GM21515 (cell line): ENCODE results near the gene YAF2.
"Not testable (repeated sequence)": the region's sequence is repeated elsewhere in the genome, so short reads cannot be mapped to it uniquely, and the experiment has no call there.

Experiments
- ATAC-seq: cut with Tn5 transposase; IDR thresholded peaks from one replicate; pipeline ENCODE4 v1.9.1; 2021; ENCODE audit not compliant: unreplicated experiment

Gene YAF2

DNA sequence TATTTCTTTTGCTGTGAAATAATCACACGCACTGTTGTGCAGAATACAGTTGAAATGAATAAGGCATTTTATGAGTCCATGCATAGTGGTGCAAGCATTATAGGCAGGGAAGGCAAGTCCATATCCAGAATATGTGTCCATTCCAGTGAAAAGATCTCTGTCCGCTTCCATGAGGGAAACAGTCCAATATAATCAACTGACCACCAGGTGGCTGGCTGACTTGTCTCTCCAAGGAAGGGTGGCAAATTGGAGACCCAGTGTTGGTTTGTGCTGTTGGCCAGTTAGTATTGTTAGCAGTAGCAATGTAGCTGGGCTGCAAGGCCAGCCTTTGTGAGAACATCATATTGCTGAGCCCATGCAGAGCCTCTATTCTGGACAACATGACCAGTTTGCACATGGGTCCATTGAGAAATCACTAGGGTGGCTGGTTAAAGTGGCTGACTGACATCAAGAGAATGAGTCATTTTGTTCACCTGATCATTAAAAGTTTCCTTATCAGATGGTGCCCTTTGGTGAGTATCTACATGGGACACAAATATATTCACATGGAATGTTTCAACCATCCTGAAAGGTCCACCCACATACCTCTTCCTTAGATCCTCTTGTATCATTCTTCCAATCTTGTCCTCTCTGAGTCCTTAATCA is 17.3 kb upstream of the YAF2 start:
- no peak for ATAC-seq

DNA sequence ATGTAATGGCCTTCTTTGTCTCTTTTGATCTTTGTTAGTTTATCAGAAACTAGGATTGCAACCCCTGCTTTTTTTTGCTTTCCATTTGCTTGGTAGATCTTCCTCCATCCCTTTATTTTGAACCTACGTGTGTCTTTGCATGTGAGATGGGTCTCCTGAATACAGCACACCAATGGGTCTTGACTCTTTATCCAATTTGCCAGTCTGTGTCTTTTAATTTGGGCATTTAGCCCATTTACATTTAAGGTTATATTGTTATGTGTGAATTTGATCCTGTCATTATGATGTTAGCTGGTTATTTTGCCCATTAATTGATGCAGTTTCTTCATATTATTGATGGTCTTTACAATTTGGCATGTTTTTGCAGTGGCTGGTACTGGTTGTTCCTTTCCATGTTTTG is 14.6 kb upstream of the YAF2 start:
- not testable (repeated sequence) for ATAC-seq

DNA sequence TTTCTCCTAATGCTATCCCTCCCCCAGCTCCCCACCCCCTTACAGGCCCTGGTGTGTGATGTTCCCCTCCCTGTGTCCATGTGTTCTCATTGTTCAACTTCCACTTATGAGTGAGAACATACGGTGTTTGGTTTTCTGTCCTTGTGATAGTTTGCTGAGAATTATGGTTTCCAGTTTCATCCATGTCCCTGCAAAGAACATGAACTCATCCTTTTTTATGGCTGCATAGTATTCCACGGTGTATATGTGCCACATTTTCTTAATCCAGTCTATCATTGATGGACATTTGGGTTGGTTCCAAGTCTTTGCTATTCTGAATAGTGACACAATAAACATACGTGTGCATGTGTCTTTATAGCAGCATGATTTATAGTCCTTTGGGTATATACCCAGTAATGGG is 11.0 kb upstream of the YAF2 start:
- not testable (repeated sequence) for ATAC-seq

DNA sequence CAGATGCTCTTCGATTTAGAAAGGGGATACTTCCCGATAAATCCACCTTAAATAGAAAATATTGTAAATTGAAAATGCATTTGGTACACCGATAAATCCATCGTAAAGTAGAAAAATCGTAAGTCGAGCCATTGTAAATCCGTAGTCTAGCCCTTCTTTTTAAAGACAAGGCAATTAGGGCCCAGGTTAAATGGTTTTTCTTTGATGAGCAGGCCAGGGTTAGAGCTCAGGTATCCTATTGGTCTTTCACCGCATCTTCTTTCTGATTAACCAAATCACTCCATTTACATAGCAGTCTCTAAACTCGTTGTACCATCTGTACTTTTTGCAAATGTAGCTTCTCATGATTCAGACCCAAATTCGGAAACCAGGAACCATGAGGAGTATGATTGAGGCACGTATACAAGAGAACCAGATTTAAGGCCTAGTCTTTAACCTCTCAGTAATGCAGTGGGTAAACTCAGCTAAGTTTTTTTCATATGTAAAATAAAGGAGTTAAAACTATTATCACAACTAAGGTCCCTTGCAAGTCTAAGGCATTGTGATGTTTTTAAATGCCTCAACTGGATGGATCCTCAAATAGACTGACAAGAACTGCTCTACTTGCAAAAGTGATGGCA is 2.2 kb upstream of the YAF2 start:
- no peak for ATAC-seq

DNA sequence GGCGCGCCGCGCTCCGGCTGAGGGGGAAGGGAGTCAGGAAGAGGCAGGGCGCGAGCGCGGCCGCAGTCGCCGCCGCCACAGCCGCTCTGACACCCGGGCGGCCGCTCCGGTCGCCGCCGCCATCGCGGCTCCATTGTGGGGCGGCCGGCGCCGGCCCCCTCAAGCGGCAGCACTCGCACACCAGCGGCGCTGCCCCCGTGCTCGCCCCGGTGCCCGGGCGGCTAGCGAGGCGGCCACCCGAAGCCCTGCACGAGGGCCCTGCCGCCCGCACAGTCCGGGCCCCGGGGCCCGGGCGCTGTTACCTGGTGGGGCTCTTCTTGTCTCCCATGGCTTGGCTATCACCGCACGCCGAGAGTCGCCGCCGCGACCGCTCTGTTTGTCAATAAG is 202 bp downstream of the YAF2 start:
- ATAC-seq, result peak; percentile 34

DNA sequence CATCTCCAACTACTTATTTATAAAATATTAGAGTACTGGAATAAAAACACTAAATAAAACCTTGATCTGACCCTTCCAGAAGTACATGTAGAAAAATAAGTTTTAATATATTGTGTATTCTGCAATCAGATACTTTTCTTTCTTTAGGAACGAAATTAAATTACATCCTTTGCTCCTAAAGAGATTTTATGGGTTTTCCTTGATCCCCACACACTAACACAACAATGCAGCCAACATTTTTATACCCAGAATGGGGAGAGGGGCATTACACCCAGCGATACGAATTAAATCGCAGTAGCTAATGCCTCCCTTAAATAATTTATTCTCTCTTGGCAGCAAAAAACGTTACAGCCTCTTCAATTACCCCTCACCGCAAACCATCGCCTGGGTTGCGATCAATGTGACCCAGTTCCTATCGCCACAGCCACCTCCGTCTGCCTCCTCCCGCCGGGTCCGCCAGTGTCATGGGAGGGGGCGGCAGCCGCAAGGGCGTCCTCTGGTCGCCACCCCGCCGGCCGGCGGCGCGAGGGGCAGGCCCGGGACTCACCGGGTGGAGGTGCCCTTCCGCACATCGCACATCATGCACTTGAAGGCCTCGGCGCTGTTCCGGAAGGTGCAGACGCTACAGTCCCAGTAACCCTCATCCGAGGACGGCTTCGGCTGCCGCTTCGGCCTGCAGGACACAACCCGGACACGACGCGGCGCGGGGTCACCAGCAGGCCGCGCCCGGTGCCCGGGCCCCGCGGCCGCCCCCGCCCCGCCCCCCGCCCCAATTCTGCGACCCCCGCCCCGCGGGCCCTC is 796 bp downstream of the YAF2 start:
- peak; percentile 81 for ATAC-seq

DNA sequence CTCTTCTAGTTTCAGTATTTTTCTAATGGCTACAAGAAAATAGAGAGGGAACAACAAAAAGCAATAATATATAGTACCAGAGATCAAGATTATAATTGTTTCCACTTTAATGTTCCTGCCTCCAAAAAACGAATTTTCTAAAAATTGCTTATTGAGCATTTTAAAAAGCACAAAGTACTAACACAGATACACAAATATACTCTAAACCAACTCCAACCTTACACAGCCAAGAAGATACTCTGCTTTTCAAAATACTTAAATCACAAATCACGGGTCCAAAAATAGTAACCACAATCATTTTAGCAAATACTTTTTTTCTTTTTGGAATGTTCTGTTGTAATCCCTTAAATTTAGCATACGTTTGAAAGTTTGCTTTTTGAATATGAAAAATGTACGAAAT is 2.0 kb downstream of the YAF2 start:
- no peak for ATAC-seq

DNA sequence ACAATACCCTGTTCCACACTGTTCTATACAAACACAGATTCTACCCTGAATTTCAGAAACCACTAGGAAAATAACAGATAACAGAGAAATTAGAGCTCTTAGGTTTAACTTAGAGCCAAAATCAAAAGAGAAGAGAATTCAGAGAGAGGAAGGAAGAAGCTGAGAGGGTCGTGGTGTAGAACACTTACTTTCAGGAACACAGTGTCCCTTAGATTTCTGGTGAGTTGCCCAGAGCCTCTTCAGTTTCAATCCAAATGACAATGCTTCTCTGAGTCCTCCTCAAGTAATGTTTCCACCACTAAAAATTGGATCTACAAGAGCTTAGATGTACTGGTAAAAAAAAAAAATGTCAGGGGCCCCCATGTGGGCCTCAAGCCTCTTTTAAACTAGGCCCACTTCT is 2.6 kb downstream of the YAF2 start:
- no peak for ATAC-seq

DNA sequence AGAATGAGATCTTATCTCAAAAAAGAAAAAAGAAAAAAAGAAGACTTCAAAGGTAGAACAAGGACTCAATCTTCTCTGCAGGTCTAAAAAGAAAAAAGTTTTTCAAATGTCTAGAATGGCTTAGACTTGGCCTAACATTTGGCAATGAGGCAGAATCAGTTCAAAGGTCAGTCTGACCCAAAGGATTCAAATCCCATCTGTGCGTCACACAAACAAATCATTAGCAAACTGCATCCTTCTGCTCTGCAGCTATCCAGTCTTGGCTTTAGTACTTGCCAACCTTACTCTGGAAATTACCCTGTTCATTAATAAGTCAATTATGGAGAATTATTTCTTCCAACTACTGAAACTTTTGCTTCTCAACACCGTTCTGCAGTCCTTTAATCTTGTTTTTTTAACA is 3.1 kb downstream of the YAF2 start:
- no peak for ATAC-seq

DNA sequence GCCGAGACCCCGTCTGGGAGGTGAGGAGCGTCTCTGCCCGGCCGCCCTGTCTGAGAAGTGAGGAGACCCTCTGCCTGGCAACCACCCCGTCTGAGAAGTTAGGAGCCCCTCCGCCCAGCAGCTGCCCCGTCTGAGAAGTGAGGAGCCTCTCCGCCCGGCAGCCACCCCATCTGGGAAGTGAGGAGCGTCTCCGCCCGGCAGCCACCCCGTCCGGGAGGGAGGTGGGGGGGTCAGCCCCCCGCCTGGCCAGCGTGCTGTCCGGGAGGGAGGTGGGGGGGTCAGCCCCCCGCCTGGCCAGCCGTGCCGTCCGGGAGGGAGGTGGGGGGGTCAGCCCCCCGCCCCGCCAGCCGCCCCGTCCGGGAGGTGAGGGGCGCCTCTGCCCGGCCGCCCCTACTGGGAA is 10.5 kb downstream of the YAF2 start:
- ATAC-seq, result not testable (repeated sequence)

DNA sequence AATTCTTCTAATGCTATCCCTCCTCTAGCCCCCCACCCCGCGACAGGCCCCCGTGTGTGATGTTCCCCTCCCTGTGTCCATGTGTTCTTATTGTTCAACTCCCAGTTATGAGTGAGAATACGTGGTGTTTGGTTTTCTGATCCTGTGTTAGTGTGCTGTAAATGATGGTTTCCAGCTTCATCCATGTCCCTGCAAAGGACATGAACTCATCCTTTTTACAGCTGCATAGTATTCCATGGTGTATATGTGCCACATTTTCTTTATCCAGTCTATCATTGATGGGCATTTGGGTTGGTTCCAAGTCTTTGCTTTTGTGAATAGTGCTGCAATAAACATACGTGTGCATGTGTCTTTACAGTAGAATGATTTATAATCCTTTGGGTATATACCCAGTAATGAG is 13.5 kb downstream of the YAF2 start:
- not testable (repeated sequence) for ATAC-seq

DNA sequence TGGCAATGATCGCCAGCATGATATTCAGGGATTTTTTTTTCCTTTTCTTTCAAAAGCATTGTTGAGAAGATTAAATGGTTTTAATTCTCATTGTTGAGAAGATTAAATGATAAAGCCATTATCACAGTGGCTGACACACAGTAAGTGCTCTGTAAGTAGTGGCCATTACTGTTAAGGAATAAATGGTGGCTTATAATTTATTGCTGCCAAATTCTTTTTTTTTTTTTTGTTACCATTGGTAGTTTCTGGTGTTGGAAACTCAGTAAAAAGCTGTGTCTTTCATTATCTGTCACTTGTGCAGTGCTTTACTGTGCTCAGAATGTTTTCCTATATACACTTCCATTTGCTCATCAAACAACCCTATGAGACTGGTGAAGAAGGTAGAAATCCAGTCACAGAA is 15.3 kb downstream of the YAF2 start:
- no peak for ATAC-seq

DNA sequence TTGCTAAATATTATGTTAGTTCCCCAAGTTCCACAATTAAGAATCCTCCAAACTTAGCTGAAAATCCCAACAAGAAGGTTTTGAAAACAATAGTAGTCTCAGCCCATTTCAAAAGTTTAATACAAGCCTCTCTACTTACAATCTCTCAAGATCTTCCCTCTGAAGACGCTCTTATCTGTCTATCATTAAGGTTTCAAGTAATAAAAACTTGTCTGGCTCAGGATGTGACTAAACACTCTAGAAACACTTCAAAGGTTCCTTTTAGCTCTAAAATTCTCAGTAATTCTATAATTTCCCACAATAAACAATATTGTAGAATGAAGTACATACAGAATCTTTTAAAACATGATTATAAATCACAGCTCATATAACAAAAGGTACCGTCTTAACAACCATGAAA is 16.3 kb downstream of the YAF2 start:
- ATAC-seq, result no peak

DNA sequence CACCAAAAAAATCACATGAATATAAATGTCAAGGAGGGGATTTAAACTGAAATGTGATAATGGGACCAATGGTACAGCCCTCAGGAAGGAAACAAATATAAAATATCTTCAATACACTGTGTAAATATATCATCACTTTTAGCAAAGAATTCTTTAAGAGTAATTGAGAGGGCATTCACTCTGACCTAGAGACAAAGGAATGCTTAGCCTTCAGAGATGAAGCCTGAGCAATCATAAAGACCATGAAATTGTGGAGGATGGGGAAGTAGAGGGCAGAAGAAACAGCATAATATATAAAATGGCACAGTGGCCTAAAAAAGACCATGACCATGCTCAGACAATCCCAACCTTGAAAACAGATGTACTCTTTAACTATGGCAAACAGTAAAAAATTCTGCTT is 20.4 kb downstream of the YAF2 start:
- ATAC-seq, result no peak

DNA sequence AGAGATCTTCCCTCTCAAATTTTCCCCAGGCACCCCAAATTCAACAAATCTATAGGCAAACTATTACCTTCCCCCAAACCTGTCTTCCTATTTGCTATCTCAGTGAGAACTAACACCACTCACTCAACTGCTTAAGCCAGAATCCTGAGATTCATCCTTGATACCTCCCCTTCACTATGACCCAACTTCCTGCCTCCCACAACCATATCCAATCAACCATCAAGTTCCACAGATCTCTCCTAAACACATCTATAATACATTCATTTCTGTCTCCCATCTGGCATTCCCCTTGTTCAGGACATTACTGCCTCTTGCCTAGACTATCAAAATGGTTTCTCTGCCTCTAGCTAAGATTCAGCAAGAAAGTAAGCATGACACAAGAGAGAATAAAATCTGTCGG is 21.3 kb downstream of the YAF2 start:
- ATAC-seq, result no peak

DNA sequence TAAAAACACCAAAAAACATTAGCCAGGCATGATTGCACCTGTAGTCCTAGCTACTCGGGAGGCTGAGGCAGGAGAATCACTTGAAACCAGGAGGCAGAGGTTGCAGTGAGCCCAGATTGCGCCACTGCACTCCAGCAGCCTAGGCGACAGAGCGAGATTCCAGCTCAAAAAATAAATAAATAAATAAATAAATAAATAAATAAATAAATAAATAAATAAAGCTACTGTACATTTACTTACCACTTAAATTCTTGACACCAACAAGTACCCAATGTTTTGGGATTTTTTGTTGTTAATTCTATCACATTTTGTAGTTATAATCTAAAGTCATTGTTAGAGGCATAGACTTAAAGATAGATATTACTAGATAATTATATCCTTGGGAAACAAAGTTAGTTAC is 22.3 kb downstream of the YAF2 start:
- not testable (repeated sequence) for ATAC-seq

DNA sequence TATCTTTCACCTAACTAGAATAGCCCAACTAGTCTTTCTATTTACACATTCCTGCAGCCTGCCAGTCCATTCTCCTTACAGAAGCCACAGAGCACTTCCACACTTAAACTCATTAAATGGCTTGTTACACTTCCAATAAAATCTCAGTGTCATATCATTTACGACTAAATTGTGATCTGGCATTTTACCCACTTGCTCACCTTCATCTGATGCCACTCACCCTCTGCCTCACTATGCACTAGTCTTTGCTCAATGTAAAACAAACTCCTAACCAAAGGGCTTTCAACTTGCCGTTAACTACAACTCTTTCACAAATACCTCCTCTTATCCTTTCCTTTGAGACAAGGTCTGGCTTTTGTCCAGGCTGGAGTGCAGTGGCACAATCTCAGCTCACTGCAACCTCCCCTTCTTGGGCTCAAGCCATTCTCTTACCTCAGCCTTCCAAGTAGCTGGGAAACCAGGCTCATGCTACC is 24.1 kb downstream of the YAF2 start:
- ATAC-seq, result no peak

DNA sequence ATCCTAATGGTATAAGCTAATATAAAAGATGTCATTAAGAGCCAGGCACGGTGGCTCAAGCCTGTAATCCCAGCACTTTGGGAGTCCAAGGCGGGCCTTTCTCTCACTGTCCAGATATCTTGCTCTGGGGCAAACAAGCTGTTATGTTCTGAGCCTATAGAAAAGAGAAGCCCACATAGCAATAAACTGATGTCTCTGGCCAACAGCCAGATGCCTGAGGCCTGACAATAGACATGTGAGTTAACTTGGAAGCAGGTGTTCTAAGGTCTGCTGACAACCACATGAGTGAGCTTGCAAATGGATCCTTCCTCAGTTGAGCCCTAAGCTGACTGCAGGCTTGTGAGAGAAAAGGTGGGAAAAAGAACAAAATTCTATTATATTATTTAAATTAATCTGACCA is 25.0 kb downstream of the YAF2 start:
- ATAC-seq, result no peak

DNA sequence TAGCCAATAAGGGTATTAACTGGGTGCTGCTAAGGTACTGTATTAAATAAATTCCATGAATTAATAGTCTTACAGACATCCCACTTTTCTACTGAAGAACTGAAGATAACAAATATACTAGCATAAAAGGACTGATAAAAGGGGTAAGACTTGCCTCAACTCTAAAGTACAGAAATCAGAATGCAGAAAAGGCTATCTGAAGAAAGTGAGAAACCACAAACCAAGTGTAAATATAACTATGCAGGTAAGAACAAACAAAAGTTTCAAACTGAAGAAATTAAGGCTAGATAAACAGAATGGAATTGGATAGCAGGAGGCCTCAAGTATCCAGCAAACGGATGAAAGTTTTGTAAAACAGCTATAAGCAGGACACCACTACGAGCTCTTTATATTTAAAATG is 29.5 kb downstream of the YAF2 start:
- no peak for ATAC-seq

DNA sequence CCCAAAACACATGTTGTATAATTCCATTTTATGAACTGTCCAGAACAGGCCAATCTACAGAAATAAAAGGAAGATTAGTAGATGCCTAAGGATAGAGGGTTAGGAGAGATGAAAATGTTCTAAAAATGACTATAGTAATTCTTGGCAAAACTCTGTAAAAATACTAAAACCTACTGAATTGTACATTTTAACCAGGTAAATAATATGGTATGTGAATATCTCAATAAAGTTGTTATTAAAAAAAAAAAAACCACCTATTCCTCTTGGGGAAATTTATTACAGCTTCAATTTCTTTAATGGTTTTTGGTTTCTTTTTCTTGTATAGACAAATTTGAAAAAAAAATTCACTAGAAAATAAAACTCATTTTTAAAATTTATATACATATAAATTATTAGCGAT is 33.2 kb downstream of the YAF2 start:
- no peak for ATAC-seq

DNA sequence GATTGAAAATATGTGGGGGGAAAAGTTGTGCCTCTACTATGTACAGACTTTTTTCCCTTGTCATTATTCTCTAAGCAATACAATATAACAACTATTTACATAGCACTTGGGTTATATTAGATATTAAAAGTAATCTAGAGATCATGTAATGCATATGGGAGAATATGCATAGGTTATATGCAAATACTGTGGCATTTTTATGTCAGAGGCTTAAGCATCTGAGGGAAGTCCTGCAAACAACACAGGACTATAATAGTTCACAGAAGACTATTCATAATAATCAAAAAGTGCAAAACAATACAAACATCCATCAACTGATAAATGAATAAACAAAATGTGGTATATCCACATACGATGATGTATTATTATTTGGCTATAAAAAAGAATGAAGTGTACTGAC is 33.7 kb downstream of the YAF2 start:
- ATAC-seq, result no peak

DNA sequence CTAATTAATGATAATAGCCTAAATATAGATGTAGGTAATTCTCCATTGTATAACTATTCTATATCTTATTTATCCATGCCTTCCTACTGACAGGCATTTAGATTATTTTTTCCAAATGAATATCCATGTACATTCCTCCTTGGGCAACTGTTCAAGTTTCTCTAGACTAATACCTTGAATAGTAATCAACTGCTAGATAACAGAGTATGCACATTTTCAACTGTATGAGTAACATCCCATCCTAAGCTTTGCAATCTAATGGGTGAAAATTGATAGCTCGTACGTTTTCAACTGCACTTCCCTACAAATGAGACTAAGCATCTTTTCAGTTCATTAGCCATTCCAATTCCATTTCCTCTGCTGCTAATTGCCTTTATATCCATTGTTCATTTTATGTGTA is 37.0 kb downstream of the YAF2 start:
- no peak for ATAC-seq
